ENCODE data around the gene CACNB2.

CACNB2 gene

GRCh38 chr10:18332484-18332883 lies 192.3 kb downstream of the CACNB2 start:
- TF ChIP-seq CTCF (IDR thresholded peaks at IDR 0.05): no peak

- no peak for TF ChIP-seq CTCF (IDR thresholded peaks at IDR 0.05)
Observed at GRCh38 chr10:18333621-18334020, 193.4 kb downstream of the CACNB2 start.

GRCh38 chr10:18334116-18334867 lies 194.1 kb downstream of the CACNB2 start:
- no peak for TF ChIP-seq CTCF (IDR thresholded peaks at IDR 0.05)

- no peak for TF ChIP-seq CTCF (IDR thresholded peaks at IDR 0.05)
Observed at GRCh38 chr10:18340496-18341051, 200.3 kb downstream of the CACNB2 start.

GRCh38 chr10:18341055-18341454 lies 200.8 kb downstream of the CACNB2 start:
- no peak for TF ChIP-seq CTCF (IDR thresholded peaks at IDR 0.05)

- no peak for TF ChIP-seq CTCF (IDR thresholded peaks at IDR 0.05)
Observed at GRCh38 chr10:18343573-18343972, 203.3 kb downstream of the CACNB2 start.

- TF ChIP-seq CTCF (IDR thresholded peaks at IDR 0.05): no peak
Observed at GRCh38 chr10:18345308-18345707, 205.1 kb downstream of the CACNB2 start.

Measured in LNCAP (cell line).